Activated T-helper 9 cell treated with anti-CD3 and anti-CD28 coated beads, Interleukin-2, amount 50 U/mL, for 16 hours (primary cell): ENCODE results near the gene CLCN2.
A peak's percentile ranks its signal among the peaks of the same experiment; 100 is the strongest.

Experiments used
- DNase-seq: peaks from one replicate; pipeline ENCODE4 v3.0.0-alpha.2; 2020; ENCODE audit warnings: low read depth

CLCN2 gene

GRCh38 chr3:184380627-184381260 lies 19.3 kb upstream of the CLCN2 start:
- no peak for DNase-seq

- DNase-seq = no peak
Observed at GRCh38 chr3:184380185-184380626, 18.8 kb upstream of the CLCN2 start.

- DNase-seq = no peak
Observed at GRCh38 chr3:184379358-184380184, 18.2 kb upstream of the CLCN2 start, which contains the start of gene CHRD. TSS of gene CHRD (plus strand) at chr3:184380054. CDS start at chr3:184380319, 265 bp downstream.

- no peak for DNase-seq
Observed at GRCh38 chr3:184378651-184379357, 17.4 kb upstream of the CLCN2 start.

- DNase-seq = no peak
Observed at GRCh38 chr3:184377882-184378445, 16.6 kb upstream of the CLCN2 start, which contains the start of gene THPO. TSS of gene THPO (minus strand) at chr3:184378207. CDS start at chr3:184376259, 1,948 bp downstream.

GRCh38 chr3:184377374-184377773 lies 16.0 kb upstream of the CLCN2 start:
- no peak for DNase-seq

- no peak for DNase-seq
Observed at GRCh38 chr3:184375747-184376461, 14.5 kb upstream of the CLCN2 start.

GRCh38 chr3:184373422-184373821 lies 12.0 kb upstream of the CLCN2 start:
- DNase-seq = no peak

- DNase-seq = no peak
Observed at GRCh38 chr3:184372911-184373310, 11.5 kb upstream of the CLCN2 start.

- DNase-seq = no peak
Observed at GRCh38 chr3:184372296-184372821, 11.0 kb upstream of the CLCN2 start.

- DNase-seq = peak; percentile 39
Observed at GRCh38 chr3:184371570-184372018, 10.2 kb upstream of the CLCN2 start.

- no peak for DNase-seq
Observed at GRCh38 chr3:184368586-184369183, 7.3 kb upstream of the CLCN2 start.

GRCh38 chr3:184368116-184368515 lies 6.7 kb upstream of the CLCN2 start:
- DNase-seq = no peak

GRCh38 chr3:184366619-184367289 lies 5.3 kb upstream of the CLCN2 start:
- no peak for DNase-seq

GRCh38 chr3:184362668-184363546 lies 1.5 kb upstream of the CLCN2 start:
- peak; percentile 92 for DNase-seq

- DNase-seq = no peak
Observed at GRCh38 chr3:184361932-184362667, 695 bp upstream of the CLCN2 start.

- DNase-seq = no peak
Observed at GRCh38 chr3:184360929-184361531, 375 bp downstream of the CLCN2 start.
